ENCODE results near the gene SLC25A38. TPM values are rescaled to one million over a fixed set of nuclear protein-coding genes. Genes with fewer than 3 reads are reported as not detected.

Gene SLC25A38, protein sequence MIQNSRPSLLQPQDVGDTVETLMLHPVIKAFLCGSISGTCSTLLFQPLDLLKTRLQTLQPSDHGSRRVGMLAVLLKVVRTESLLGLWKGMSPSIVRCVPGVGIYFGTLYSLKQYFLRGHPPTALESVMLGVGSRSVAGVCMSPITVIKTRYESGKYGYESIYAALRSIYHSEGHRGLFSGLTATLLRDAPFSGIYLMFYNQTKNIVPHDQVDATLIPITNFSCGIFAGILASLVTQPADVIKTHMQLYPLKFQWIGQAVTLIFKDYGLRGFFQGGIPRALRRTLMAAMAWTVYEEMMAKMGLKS
- total RNA-seq = 20.0 TPM

DNA sequence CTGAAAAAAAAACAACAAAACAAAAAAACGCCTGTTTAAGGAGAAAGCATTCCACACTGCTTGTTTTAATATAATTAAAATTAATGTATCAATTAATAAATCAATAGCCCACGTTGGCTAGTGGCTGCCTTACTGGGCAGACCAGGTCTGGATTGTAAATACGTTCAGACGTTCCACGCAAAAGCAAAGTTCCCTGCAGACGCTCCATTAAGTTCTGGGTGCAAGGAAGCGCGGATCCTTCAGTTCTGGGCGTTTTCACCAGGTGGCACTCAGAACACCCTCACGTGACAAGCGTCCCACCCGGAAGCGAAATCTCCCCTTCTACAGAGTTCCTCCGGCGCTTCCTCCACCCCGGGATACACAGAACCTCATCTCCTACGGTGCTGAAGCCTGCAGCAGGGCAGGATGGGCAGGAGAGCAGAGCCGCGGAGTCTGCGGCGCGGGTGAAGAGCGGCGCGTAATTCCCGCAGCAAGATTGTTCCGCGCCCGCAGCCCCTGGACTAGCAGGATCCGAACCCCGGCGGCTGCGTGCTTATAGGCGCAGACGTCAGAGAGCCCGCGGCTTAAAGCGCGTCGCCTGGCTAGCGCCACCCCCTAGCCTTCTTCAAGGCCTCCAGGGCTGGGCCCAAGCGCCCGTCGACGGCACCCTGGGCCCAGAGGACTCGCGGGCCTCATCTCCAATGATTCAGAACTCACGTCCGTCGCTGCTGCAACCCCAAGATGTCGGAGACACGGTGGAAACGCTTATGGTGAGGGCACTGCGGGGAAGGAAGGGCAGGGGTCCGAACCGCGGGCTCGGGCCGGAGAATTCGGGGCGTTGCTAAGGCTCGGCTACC, at the start of gene SLC25A38:
TSS of gene SLC25A38 (plus strand) at position 326 of the 836 bp plus-strand sequence. CDS start at position 681, 355 bp downstream.

DNA sequence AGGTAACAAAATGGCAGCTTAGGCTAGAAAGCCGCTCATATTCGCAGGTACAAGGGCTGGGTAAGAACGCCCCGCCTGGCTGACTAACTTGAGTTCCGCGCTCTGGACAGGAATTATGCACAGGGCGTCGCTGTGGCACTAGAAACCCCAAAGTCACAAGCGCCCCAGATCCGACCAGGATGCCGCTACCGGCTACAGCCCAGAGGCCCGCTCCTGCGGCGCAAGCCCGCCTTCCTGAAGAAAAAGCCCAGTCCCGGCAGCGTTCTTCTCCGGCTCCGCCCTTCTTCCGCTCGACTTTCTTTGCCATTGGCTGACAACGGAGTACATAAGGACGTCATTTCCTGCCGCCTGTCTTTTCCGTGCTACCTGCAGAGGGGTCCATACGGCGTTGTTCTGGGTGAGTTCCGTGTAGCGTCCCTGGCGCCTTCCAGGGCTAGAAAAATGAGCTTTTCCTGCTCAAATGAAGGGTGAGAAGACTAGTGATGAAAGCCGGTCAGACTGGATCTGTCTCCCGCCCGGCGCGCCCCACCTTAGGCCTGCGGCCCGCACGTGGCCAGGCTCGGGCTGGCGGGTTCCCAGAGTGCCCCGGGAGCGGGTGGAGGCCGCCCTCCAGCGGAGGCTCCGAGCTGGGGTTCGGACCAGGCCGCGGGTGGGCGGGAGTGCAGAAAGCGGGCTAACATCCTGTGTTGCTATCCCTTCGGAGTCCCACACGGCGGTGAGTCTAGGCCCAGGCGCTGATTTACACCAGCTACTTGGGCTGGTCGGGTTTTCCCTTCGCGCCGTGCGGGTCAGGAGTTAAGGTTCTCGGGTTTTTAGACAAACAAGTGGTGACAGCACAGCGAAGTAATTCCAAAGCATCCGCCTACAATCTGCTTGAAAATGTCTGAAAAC, 23.4 kb downstream of the SLC25A38 start, which contains the start of gene RPSA:
TSS of gene RPSA (plus strand) at position 353 of the 891 bp plus-strand sequence. CDS start 934 bp downstream, outside the sequence.

Other genes starting within 250 kb of the SLC25A38 start
- gene CSRNP1, start 229.8 kb upstream of the SLC25A38 start, total RNA-seq = 15.0 TPM
- gene XIRP1, start 190.8 kb upstream of the SLC25A38 start, total RNA-seq = 4.5 TPM
- 1.8 TPM for gene CX3CR1, start 103.3 kb upstream of the SLC25A38 start, total RNA-seq
- not detected for gene CCR8, start 53.7 kb upstream of the SLC25A38 start, total RNA-seq
- gene RPSA, start 23.4 kb downstream of the SLC25A38 start, total RNA-seq = 610 TPM
- not detected for gene MOBP, start 84.3 kb downstream of the SLC25A38 start, total RNA-seq

Data from camera-type eye (tissue), 1 donor.